HG03039 (cell line): ENCODE data around the gene EDA.

Source experiments
- ATAC-seq: cut with Tn5 transposase; IDR thresholded peaks from one replicate; pipeline ENCODE4 v1.9.1; 2021; ENCODE audit warnings: mild to moderate bottlenecking, moderate library complexity; ENCODE audit not compliant: unreplicated experiment

EDA gene

GRCh38 chrX:70022616-70023015 lies 406.7 kb downstream of the EDA start:
- ATAC-seq: no peak

GRCh38 chrX:70025464-70025863 lies 409.6 kb downstream of the EDA start:
- ATAC-seq: no peak

- ATAC-seq: no peak
Measured at GRCh38 chrX:70026112-70026850, 410.4 kb downstream of the EDA start.

GRCh38 chrX:70026851-70027200 lies 410.9 kb downstream of the EDA start:
- ATAC-seq: no peak

- ATAC-seq: no peak
Measured at GRCh38 chrX:70029863-70030262, 413.9 kb downstream of the EDA start.

- no peak for ATAC-seq
Measured at GRCh38 chrX:70030301-70030767, 414.4 kb downstream of the EDA start.

- no peak for ATAC-seq
Measured at GRCh38 chrX:70032792-70033191, 416.9 kb downstream of the EDA start.

GRCh38 chrX:70033348-70034051 lies 417.6 kb downstream of the EDA start:
- peak; percentile 59 for ATAC-seq

- ATAC-seq: no peak
Measured at GRCh38 chrX:70034646-70035045, 418.7 kb downstream of the EDA start.

GRCh38 chrX:70038515-70038914 lies 422.6 kb downstream of the EDA start:
- no peak for ATAC-seq

- ATAC-seq: no peak
Measured at GRCh38 chrX:70038951-70039350, 423.0 kb downstream of the EDA start.

GRCh38 chrX:70039758-70040157 lies 423.8 kb downstream of the EDA start:
- ATAC-seq: no peak

- no peak for ATAC-seq
Measured at GRCh38 chrX:70041993-70042392, 426.1 kb downstream of the EDA start.

- ATAC-seq: no peak
Measured at GRCh38 chrX:70042399-70043371, 426.8 kb downstream of the EDA start.

- no peak for ATAC-seq
Measured at GRCh38 chrX:70043685-70044084, 427.8 kb downstream of the EDA start.

GRCh38 chrX:70044541-70045245 lies 428.8 kb downstream of the EDA start:
- no peak for ATAC-seq

- ATAC-seq: no peak
Measured at GRCh38 chrX:70046978-70047377, 431.1 kb downstream of the EDA start.

GRCh38 chrX:70049406-70049805 lies 433.5 kb downstream of the EDA start:
- no peak for ATAC-seq

GRCh38 chrX:70049925-70050324 lies 434.0 kb downstream of the EDA start, which contains the start of gene AWAT2:
Gene AWAT2 (minus strand): TSS chrX:70049938. CDS start chrX:70049932, 6 bp downstream.
- no peak for ATAC-seq

- ATAC-seq: no peak
Measured at GRCh38 chrX:70052895-70053615, 437.1 kb downstream of the EDA start.
